Measurements from ENCODE around the gene AKAP13.

DNA sequence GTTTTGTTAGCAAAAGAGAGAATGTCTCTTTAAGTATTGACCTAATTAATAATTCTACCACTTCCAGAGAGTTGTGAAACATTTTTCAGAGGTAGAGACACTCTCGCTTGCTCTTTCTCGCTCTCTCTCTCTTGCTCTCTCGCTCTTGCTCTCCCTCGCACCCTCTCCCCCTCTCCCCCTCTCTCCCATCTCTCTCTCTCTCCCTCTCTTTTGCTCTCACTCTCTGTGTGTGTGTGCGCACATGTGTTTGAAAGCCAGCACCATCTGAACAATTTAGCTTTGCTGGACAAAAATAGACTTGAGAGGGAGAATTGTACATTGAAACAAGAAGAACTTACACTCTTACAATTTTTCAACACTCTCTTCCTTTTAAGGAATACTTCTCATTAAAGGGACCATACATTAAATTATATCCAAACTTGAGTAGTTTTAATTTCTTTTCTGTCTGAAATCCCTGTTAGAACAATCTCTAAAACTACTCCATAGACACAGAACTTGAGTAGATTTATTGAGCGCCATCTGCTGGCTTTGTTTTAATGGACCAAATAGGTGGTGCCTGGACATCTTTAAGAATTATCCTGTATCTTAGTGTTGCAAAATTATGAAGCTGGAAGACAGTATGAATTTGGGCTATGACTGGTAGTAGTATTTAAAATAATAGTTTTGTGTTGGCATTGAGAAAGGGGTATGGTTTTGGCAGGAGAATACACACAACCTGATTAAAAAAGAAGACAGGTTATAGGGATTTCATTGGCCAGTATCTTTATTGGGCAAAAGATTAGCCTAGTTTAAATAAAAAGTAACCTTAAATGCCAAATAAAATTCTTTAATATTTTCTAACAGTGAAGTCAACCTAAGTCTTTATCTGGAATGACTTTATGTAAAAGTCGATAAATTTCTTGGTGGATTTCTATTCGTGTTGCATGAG, 124.6 kb downstream of the AKAP13 start:
- TF ChIP-seq, protein P1, sequence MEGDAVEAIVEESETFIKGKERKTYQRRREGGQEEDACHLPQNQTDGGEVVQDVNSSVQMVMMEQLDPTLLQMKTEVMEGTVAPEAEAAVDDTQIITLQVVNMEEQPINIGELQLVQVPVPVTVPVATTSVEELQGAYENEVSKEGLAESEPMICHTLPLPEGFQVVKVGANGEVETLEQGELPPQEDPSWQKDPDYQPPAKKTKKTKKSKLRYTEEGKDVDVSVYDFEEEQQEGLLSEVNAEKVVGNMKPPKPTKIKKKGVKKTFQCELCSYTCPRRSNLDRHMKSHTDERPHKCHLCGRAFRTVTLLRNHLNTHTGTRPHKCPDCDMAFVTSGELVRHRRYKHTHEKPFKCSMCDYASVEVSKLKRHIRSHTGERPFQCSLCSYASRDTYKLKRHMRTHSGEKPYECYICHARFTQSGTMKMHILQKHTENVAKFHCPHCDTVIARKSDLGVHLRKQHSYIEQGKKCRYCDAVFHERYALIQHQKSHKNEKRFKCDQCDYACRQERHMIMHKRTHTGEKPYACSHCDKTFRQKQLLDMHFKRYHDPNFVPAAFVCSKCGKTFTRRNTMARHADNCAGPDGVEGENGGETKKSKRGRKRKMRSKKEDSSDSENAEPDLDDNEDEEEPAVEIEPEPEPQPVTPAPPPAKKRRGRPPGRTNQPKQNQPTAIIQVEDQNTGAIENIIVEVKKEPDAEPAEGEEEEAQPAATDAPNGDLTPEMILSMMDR (IDR thresholded peaks at IDR 0.05) = peak; percentile 18 to 44 (median 27)
- no peak for TF ChIP-seq POLR2A (IDR thresholded peaks at IDR 0.05)

All from testis (tissue), 2 donors.